HTERT RPE-1 (cell line): ENCODE results near the gene FNBP1.
"Not testable (repeated sequence)": the region's sequence is repeated elsewhere in the genome, so short reads cannot be mapped to it uniquely, and the experiment has no call there.

Source experiments
- in situ Hi-C: fragments of 300-500 bp; cut with MboI; formaldehyde crosslinking; loops from 4 replicates; pipeline ENCODE4 v1.14.3; 2020; ENCODE audit warnings: low sequenced_read_pairs

Gene FNBP1

DNA sequence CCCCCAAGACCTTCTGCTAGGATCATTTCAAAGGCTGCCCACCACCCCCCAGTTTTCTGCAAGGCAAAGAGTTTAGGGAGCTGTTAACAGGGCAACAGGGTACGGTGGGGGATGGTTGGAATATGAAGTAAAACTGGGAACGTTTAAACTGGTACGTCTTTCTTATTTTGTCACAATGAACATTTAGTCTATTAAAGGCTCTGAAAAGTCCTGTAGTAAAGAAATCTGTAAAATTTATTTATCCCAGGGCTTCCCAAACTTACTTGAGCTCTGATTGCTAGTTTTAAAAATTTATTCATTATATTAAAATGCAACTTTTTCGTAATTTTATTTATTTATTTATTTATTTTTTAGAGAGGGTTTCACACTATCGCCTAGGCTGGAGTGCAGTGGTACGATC lies 145.7 kb downstream of the FNBP1 start:
- in situ Hi-C loops = no loop called here

DNA sequence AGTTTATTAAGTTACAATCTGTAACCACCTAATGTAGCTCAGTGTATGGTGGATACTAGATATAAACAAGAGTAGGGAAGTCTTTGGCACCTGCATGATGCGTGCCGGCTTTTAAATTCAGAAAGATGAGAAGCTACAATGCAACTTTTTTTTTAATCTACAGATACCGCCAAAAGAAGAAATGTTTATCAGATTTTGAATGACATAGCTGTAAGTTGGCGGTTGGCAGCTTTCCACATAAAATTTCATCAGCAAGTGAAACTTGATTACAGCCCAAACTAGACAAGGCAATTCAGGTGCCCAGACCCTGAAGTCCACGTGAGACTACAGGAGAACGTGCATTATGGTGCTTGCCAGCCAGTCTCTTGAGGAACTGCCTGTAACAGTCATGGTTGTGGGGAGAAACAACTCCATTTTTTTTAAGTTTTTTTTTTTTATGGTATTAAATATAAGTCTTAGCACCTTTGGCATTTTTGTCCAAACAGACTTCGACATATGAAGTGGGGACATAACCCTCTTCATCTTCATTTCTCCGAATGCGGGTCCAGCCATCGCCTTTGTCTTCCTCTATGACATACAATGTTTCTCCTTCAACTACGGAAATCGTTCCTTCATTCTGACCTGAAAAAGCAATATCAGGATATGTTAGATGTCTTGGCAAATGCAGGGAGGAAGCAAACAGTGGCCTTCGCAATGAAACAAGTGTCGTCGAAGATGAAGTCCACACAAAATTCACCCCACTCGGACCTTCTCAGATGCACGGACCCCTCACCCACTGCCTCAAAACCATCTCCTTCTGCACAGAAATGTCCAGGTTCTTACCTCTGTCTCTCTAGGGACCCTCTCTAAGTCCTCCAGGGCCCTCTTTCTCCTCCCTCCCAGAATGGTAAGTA lies 147.4 kb downstream of the FNBP1 start:
- in situ Hi-C loops = no loop called here

DNA sequence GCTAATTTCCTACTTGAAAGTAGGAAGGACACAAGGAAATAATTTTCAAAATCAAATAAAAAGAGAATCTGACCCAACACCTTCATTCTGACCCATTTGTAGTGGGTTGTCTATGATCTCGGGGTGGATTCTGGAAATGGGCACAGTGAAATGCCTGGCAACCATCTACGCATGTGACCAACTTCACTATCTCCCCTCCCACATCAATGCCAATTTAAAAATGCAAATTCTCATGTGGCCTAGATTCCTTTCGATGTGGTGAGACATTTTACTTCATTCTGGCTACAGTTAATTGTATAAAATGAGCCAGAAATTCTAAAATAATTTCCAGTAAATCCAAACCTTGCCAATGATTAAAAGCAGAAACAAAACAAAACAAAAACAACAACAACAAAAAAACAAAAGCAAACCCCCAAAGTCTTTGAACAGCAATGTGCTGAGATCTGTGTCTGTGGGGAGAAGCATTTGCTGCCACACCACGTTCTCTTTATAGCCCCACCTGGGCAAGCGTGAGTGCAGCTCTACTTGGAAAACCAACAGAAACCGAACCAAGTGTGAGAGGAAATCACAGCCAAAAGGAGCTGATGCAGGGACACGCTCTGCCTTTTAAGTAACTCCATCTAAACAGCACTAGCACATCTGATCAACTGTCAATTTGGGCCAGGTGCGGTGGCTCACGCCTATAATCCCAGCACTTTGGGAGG lies 148.7 kb downstream of the FNBP1 start:
- in situ Hi-C loops = no loop called here

GRCh38 chr9:129891569-129891968 lies 151.4 kb downstream of the FNBP1 start:
- in situ Hi-C loops = no loop called here

GRCh38 chr9:129890718-129891299 lies 152.2 kb downstream of the FNBP1 start:
- in situ Hi-C loops = not testable (repeated sequence)

DNA sequence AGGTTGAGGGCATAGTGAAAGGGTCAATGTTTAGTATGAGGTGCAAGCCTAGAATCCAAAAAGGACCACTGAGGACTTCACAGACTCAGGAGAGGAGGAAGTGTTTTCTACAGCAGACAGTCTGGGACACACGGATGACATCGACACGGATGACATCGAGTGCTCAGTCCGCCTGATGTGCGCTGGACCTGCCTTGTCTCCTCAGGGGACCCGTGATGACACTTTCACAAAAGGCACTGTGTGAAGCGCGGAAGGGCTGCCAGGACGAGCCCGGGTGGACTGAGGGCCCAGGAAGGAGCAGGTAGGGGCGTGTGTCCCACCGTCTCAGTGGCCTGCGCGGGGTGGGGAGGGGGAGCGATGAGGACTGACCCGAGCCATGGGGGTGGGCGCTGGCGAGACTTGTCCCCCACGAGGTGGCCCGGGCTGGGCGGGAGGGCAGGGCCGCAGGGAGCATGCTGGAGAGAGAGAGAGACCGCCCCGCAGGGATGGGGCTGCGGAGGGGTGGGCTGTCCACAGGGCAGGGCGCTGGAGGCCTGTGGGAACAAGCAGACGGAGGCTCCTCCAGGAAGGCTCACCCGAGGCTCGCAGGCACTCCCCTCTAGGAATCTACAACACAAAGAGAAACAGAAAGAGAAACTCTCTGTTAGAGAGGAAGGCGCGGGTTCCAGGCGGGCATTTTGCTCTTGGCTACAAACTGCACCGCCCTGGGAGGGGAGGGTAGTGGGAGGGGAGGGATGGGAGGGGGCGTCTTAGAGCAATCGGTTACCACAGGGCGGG lies 152.9 kb downstream of the FNBP1 start:
- in situ Hi-C loops = no loop called here

- in situ Hi-C loops = no loop called here
Measured at GRCh38 chr9:129889122-129889940, 153.7 kb downstream of the FNBP1 start.

GRCh38 chr9:129888293-129889121 lies 154.5 kb downstream of the FNBP1 start:
- in situ Hi-C loops = no loop called here

GRCh38 chr9:129887334-129888292 lies 155.4 kb downstream of the FNBP1 start:
- in situ Hi-C loops = no loop called here

DNA sequence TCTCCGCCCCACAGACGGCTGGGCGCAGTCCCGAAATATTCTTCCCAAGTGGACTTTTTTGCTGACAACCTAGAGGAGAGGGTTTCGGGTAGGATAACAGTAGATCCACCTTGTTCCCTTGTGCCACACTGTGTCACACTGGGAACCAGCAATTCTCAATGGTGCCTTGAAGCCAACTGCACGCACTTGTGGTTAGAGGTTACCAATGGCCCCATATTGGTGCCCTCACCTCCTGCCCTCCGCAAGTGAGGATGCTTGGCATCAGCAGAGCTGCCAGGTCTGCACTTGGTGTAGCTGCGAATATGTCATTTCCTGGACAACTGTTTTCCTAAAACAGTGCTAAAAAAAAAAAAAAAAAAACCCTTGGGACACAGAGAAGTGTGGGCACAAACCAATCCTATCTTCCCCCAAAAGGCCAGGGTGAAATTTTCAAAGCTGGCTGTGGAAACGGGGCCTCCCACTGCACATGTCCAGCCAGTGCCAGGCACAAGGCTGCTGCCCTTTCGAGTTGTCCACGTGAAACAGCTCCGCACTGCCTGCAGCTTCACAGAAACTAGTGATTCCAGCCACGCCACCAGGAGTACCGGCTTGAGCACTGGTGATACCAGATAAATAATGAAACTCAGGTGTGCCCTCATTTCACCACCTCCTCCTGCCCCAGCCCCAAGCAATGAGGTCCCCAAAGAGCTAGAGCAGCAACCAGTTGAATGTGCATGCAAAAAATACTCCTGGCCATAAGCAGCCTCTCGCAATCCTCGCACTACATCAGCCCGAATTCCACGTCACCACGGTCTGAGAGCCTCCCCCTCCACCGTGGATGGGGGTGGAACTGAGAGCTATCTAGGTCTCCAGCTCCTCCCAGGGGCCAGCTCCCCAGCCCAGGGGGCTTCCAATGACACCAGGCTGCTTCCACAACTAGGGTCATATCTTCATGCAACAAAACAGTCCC lies 156.5 kb downstream of the FNBP1 start:
- in situ Hi-C loops = no loop called here

DNA sequence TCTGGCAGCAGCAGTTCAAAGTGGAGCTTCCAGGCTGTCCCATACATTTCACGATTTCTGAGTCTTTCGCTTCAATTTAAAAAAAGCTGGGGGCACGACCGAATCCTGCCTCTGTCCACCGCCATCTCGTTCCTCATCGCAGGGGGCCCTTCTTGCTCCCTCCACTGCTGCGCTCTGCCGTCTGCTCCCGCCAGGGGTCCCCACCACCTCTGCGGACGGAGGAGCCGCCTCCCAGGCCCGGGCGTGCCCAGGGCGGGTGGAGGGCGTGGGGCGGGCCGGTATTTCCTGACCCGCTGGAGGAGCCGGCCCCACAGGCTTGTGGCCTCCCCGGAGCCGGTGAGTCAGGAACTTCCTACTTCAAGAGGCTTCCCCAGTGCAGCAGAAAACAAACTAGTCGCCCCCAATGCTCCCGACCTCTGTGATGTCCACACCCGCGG lies 157.3 kb downstream of the FNBP1 start:
- in situ Hi-C loops = no loop called here

DNA sequence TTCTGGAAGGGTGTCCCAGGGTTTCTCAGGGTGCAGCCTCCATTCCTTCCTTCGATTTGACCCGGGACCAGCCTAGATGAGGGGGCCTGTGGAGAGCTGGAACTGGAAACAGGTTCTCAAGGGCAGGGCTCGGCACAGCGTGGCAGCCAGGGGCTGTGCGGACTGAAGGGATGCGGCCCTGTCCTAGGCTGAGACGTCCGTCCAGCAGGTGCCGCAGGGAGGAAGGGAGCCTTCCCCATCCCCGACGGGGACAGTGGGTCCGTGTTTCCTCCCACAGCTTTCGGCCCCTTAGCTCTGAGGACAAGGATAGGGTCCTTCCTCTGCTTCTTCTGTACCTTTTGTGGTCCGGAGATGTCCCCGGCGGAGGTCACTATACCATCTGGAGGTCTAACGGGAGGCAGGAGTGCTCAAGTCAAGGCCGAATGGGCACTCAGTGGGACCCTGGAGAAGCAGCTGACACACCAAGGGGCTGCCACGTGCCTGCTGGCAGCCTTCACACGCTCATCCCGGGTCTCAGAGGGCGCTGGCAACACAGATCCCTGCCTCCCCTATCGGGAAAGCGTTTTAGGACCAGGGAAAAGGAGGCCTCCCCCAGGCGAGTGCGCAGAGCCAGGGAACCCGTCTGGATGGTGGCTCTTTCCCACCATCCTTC lies 157.8 kb downstream of the FNBP1 start:
- in situ Hi-C loops = no loop called here

DNA sequence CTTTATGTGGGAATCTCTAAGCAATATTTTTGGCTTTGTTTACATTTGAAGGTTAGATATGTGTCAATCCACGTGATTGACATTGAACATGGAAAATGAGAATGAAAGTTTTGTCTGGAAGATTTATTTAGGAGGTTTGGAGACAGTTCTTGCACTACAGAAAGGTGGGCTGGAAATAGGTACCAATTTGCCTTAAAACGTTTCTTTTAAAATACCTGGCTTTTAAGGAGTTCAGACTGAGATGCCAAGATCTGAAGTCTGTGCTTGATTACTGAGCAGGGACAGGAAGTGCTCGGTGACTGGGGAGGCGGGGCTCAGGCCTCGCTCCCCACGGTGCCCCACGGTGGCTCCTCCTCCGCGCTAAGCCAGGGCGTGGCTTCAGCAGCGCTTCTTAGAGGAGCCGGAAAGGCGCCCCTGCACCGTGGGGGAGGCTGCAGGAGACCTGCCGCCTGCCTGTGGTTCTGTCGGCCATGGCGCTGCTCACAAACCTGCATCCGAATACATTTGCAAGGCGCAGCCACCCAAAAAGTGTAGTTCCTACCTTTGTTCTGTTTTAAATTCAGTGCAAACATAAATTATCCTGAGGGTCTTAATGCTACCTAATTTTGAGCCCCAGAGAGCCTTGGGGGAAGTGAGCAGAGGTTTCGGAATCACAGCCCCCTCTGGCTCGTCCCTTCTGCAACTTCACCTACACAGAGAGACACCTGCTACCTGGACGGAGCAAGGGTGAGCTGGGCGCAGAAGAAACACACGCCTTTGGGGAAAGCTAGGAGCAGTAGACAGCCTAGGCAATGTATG lies 158.6 kb downstream of the FNBP1 start:
- in situ Hi-C loops = no loop called here

- in situ Hi-C loops = no loop called here
Measured at GRCh38 chr9:129881547-129882324, 161.3 kb downstream of the FNBP1 start.
